Nephron (organoid): ENCODE results near the gene HOXD12.

Source experiments
- H3K27ac Mint-ChIP-seq, 3 experiments: 2 replicates each; pipeline ENCODE4 v1.8.0; 2020; ENCODE audit warnings: mixed read lengths in 3 of 3, mild to moderate bottlenecking in 2 of 3, moderate library complexity in 1 of 3
- H3K27me3 Mint-ChIP-seq: 2 replicates; pipeline ENCODE4 v1.8.0; 2021; ENCODE audit warnings: low read depth, mild to moderate bottlenecking, moderate library complexity, mixed read lengths
- H3K36me3 Mint-ChIP-seq: 2 replicates; pipeline ENCODE4 v1.8.0; 2020; ENCODE audit warnings: low read depth, mixed read lengths
- H3K4me1 Mint-ChIP-seq: 2 replicates; pipeline ENCODE4 v1.8.0; 2020; ENCODE audit warnings: mixed read lengths
- H3K4me3 Mint-ChIP-seq, 3 experiments: 2 replicates each; pipeline ENCODE4 v1.8.0; 2020; ENCODE audit warnings: mild to moderate bottlenecking in 3 of 3, mixed read lengths in 3 of 3, moderate library complexity in 2 of 3
- H3K9me3 Mint-ChIP-seq: 2 replicates; pipeline ENCODE4 v1.8.0; 2020; ENCODE audit warnings: mixed read lengths
- CTCF ChIP-seq, 3 experiments: fragments of 200-600 bp; sonication (generic); IDR thresholded peaks; one replicate each; pipeline ENCODE4 v1.5.0; 2021; ENCODE audit warnings: antibody characterized with exemption in 3 of 3; ENCODE audit not compliant: unreplicated experiment in 3 of 3

Gene HOXD12

GRCh38 chr2:176131848-176132158 is 32.2 kb downstream of the HOXD12 start:
- H3K27ac Mint-ChIP-seq = peak overlapping the region; percentile 99 to 100 (median 99)
- no peaks in the 10 kb centered on the region for H3K9me3 Mint-ChIP-seq
- peaks cover 17% of the 10 kb centered on the region for H3K27me3 Mint-ChIP-seq
- peaks cover 15% of the 10 kb centered on the region for H3K36me3 Mint-ChIP-seq
- peaks cover 60% of the 10 kb centered on the region for H3K4me1 Mint-ChIP-seq
- TF ChIP-seq CTCF (IDR thresholded peaks at IDR 0.05; ENCODE audit: unreplicated experiment in 3 of 3) = no peak
- H3K4me3 Mint-ChIP-seq = peak overlapping the region; percentile 89 to 97 (median 97)

GRCh38 chr2:176132205-176133171 is 32.9 kb downstream of the HOXD12 start:
- Mint-ChIP-seq H3K27me3 (peaks cover 17% of the 10 kb centered on the region), H3K27ac (peak overlapping the region; percentile 99 to 100 (median 99)), H3K4me3 (peak overlapping the region; percentile 89 to 97 (median 97)), H3K9me3 (no peaks in the 10 kb centered on the region), H3K36me3 (peaks cover 17% of the 10 kb centered on the region), H3K4me1 (peaks cover 53% of the 10 kb centered on the region)
- no peak for TF ChIP-seq CTCF (IDR thresholded peaks at IDR 0.05; ENCODE audit: unreplicated experiment in 3 of 3)

- Mint-ChIP-seq H3K4me1 (peaks cover 46% of the 10 kb centered on the region), H3K27ac (peak overlapping the region; percentile 99 to 100 (median 99)), H3K4me3 (peak overlapping the region; percentile 89 to 97 (median 97)), H3K36me3 (peaks cover 26% of the 10 kb centered on the region), H3K9me3 (no peaks in the 10 kb centered on the region), H3K27me3 (peaks cover 11% of the 10 kb centered on the region)
- no peak for TF ChIP-seq CTCF (IDR thresholded peaks at IDR 0.05; ENCODE audit: unreplicated experiment in 3 of 3)
Measured at GRCh38 chr2:176133389-176133788, 33.8 kb downstream of the HOXD12 start.

- Mint-ChIP-seq H3K27ac (peak overlapping the region; percentile 99 to 100 (median 99)), H3K36me3 (peaks cover 33% of the 10 kb centered on the region), H3K9me3 (no peaks in the 10 kb centered on the region), H3K4me3 (peak overlapping the region; percentile 89 to 97 (median 97)), H3K4me1 (peaks cover 42% of the 10 kb centered on the region), H3K27me3 (peaks cover 8% of the 10 kb centered on the region)
- TF ChIP-seq CTCF (IDR thresholded peaks at IDR 0.05; ENCODE audit: unreplicated experiment in 3 of 3) = no peak
Measured at GRCh38 chr2:176134035-176134434, 34.4 kb downstream of the HOXD12 start.

GRCh38 chr2:176135035-176135440 is 35.4 kb downstream of the HOXD12 start:
- TF ChIP-seq CTCF (IDR thresholded peaks at IDR 0.05; ENCODE audit: unreplicated experiment in 3 of 3) = no peak
- Mint-ChIP-seq H3K4me1 (peaks cover 44% of the 10 kb centered on the region), H3K9me3 (no peaks in the 10 kb centered on the region), H3K27me3 (peaks cover 8% of the 10 kb centered on the region), H3K36me3 (peaks cover 37% of the 10 kb centered on the region), H3K4me3 (peak overlapping the region; percentile 89 to 97 (median 97)), H3K27ac (peak overlapping the region; percentile 99 to 100 (median 99))
